Ishikawa (cell line): ENCODE data around the gene G0S2.

Experiments
- CEBPB ChIP-seq: IDR thresholded peaks from 2 replicates; pipeline ENCODE4 v1.6.1; 2012
- CREB1 ChIP-seq: IDR thresholded peaks from 2 replicates; pipeline ENCODE4 v1.6.1; 2012; ENCODE audit warnings: low read depth
- EGR1 ChIP-seq: IDR thresholded peaks from 2 replicates; pipeline ENCODE4 v1.6.1; 2012
- EP300 ChIP-seq: IDR thresholded peaks from 2 replicates; pipeline ENCODE4 v1.6.1; 2012; ENCODE audit warnings: borderline replicate concordance
- FOXM1 ChIP-seq: IDR thresholded peaks from 2 replicates; pipeline ENCODE4 v1.6.1; 2012; ENCODE audit warnings: low read depth, borderline replicate concordance
- NFIC ChIP-seq: IDR thresholded peaks from 2 replicates; pipeline ENCODE4 v1.6.1; 2012
- RAD21 ChIP-seq: IDR thresholded peaks from 2 replicates; pipeline ENCODE4 v1.6.1; 2012; ENCODE audit warnings: low read depth
- TAF1 ChIP-seq: IDR thresholded peaks from 2 replicates; pipeline ENCODE4 v1.6.1; 2012; ENCODE audit warnings: low read depth, mild to moderate bottlenecking
- TCF12 ChIP-seq: IDR thresholded peaks from 2 replicates; pipeline ENCODE4 v1.6.1; 2012; ENCODE audit warnings: low read depth
- TEAD4 ChIP-seq: IDR thresholded peaks from 2 replicates; pipeline ENCODE4 v1.6.1; 2012
- YY1 ChIP-seq: IDR thresholded peaks from 2 replicates; pipeline ENCODE4 v1.6.1; 2012; ENCODE audit warnings: low read depth
- ZBTB7A ChIP-seq: IDR thresholded peaks from 2 replicates; pipeline ENCODE4 v1.6.1; 2012; ENCODE audit warnings: low read depth
- TF ChIP-seq, protein P1 (sequence below): IDR thresholded peaks from 2 replicates; pipeline ENCODE4 v1.6.1; 2012
- TF ChIP-seq, protein P2 (sequence below): IDR thresholded peaks from 2 replicates; pipeline ENCODE4 v1.6.1; 2012; ENCODE audit warnings: low read depth, mild to moderate bottlenecking
- TF ChIP-seq, protein P3 (sequence below): IDR thresholded peaks from 2 replicates; pipeline ENCODE4 v1.6.1; 2012

G0S2 gene

DNA sequence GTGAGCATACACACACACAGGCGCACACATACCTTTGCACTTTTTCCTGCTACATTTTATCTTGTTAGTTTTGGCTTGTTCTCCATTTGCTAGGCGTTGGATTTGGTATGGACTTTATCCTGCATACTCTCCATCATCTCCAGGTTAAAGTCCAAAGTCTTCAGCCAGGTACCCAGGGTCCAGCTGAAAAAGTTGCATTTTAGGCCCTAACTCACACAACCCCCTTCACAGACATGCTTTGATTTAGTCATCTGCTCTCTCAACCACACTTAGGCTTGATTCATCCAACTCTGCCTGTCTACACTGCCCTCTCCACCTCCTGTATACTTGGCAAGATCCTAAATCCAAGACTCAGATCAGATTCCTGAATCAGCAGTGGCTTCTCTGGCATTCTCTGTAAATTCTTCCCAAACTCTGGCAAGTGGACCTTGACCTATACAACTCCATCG lies 12.3 kb upstream of the G0S2 start:
- TF ChIP-seq YY1, result no peak
- no peak for TF ChIP-seq EP300
- TF ChIP-seq TEAD4, result no peak
- TF ChIP-seq, protein P1, sequence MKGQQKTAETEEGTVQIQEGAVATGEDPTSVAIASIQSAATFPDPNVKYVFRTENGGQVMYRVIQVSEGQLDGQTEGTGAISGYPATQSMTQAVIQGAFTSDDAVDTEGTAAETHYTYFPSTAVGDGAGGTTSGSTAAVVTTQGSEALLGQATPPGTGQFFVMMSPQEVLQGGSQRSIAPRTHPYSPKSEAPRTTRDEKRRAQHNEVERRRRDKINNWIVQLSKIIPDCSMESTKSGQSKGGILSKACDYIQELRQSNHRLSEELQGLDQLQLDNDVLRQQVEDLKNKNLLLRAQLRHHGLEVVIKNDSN, result no peak
- TF ChIP-seq TCF12, result no peak

DNA sequence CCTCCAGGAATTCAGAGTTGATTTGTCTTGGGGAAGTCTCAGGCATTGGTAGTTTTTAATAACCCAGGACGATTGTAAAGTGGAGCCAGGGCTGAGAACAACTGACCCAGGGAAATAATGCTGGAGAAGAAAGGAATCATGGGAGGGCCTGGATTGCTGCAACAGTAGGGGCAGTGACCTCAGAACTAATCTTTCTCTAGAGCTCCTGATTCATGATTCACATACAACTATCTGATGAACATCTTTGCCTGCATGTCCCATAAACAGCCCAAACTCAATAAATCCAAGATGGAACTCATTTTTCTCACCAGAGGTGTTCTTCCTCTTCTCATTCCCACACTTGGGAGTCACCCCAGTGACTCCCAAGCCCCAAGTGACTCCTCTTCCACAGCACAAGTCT lies 8.1 kb upstream of the G0S2 start:
- TF ChIP-seq YY1 (no peak), TCF12 (no peak), TAF1 (no peak), ZBTB7A (no peak), NFIC (no peak), CEBPB (no peak), EP300 (no peak), RAD21 (no peak), TEAD4 (no peak), CREB1 (no peak), EGR1 (no peak), FOXM1 (no peak)
- TF ChIP-seq, protein P2, sequence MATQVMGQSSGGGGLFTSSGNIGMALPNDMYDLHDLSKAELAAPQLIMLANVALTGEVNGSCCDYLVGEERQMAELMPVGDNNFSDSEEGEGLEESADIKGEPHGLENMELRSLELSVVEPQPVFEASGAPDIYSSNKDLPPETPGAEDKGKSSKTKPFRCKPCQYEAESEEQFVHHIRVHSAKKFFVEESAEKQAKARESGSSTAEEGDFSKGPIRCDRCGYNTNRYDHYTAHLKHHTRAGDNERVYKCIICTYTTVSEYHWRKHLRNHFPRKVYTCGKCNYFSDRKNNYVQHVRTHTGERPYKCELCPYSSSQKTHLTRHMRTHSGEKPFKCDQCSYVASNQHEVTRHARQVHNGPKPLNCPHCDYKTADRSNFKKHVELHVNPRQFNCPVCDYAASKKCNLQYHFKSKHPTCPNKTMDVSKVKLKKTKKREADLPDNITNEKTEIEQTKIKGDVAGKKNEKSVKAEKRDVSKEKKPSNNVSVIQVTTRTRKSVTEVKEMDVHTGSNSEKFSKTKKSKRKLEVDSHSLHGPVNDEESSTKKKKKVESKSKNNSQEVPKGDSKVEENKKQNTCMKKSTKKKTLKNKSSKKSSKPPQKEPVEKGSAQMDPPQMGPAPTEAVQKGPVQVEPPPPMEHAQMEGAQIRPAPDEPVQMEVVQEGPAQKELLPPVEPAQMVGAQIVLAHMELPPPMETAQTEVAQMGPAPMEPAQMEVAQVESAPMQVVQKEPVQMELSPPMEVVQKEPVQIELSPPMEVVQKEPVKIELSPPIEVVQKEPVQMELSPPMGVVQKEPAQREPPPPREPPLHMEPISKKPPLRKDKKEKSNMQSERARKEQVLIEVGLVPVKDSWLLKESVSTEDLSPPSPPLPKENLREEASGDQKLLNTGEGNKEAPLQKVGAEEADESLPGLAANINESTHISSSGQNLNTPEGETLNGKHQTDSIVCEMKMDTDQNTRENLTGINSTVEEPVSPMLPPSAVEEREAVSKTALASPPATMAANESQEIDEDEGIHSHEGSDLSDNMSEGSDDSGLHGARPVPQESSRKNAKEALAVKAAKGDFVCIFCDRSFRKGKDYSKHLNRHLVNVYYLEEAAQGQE, result no peak
- TF ChIP-seq, protein P3, sequence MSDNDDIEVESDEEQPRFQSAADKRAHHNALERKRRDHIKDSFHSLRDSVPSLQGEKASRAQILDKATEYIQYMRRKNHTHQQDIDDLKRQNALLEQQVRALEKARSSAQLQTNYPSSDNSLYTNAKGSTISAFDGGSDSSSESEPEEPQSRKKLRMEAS, result no peak
- TF ChIP-seq, protein P1, result no peak

DNA sequence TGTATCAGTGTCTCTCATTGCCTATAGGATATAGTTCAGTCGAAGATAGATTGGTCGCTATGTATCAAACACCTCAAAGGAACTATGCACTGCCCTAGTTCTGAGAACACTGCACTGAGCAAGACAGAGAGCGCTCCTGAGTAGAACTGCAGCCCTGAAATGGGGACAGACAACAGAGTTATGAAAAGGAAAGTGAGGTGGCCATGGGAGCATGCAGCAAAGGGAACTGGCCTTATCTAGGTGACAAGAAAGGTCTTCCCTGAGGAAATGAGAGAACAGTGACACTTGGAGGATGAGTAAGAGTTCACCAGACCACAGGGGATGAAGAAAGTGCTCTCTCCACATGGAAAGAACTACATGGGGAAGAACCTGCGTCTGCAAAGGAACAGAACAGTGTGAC lies 7.5 kb upstream of the G0S2 start:
- TF ChIP-seq, protein P2, result no peak
- TF ChIP-seq ZBTB7A, result no peak
- no peak for TF ChIP-seq YY1
- TF ChIP-seq, protein P3, result no peak
- no peak for TF ChIP-seq RAD21
- TF ChIP-seq TAF1, result no peak
- TF ChIP-seq FOXM1, result no peak
- TF ChIP-seq CREB1, result no peak
- no peak for TF ChIP-seq CEBPB
- TF ChIP-seq EGR1, result no peak
- no peak for TF ChIP-seq NFIC
- no peak for TF ChIP-seq TCF12
- no peak for TF ChIP-seq EP300
- TF ChIP-seq, protein P1, result no peak
- TF ChIP-seq TEAD4, result no peak

DNA sequence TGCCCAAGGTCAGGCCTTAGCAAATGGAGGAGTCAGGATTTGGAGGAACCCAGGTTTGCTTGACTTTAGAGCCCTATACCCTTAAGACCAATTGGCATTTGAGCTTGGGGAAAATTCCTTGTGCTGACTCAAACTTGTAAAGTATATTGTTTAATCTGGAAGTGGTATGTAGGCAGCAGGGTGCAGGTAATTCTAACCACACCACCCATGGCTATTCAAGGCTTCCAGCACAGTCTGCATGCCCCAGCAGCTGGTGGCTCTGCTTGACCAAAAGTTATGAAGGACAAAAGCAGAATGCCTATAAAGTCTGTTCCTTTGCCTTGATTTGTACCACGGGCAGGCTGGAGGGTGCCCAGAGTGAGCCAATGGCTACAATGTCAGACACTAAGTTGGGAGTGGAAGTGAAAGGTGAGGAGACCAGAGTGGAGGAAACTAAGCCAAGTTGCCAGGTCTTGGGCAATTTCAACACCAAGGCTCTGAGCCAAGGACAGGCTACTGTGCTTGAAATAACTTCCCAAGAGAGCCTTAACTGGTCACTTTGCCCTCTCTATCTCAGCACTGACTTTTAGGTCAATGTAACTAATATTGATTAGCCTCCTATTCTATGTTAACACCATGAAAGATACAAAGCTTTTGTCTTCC lies 4.7 kb upstream of the G0S2 start:
- TF ChIP-seq TCF12 (peak; percentile 97), FOXM1 (peak; percentile 90), CEBPB (peak; percentile 93), EP300 (peak; percentile 98), TAF1 (no peak), ZBTB7A (no peak), TEAD4 (peak; percentile 96), YY1 (peak; percentile 61; the same call in 1 of the 2 replicates), RAD21 (peak; percentile 33; the same call in 1 of the 2 replicates), NFIC (peak; percentile 96)
- TF ChIP-seq, protein P1, result 0 out of 2 replicates have a peak, but pooled peaks have one; percentile 28
- TF ChIP-seq, protein P3, result peak; percentile 86
- TF ChIP-seq, protein P2, result no peak
